ENCODE measurements around the gene RBFA. TPM values are rescaled to one million over a fixed set of nuclear protein-coding genes. Genes with fewer than 3 reads are reported as not detected.

RBFA gene
- total and polyA plus RNA-seq, 2 experiments from 2014 or later = 33.8 to 43.3 TPM

- TF ChIP-seq CTCF (conservative IDR thresholded peaks at IDR 0.05; ENCODE audit: low read depth in 2 of 2) (no peak), ZNF462 (CRISPR knock-in tag; IDR thresholded peaks at IDR 0.05) (no peak), NANOG (IDR thresholded peaks at IDR 0.05; ENCODE audit: borderline replicate concordance) (no peak), EZH2phosphoT487 (IDR thresholded peaks at IDR 0.05; ENCODE audit: unreplicated experiment) (no peak), JUNB (IDR thresholded peaks at IDR 0.05; ENCODE audit: unreplicated experiment) (no peak), ZNF331 (CRISPR knock-in tag; IDR thresholded peaks at IDR 0.05; ENCODE audit: low read depth) (no peak), ETS1 (IDR thresholded peaks at IDR 0.05) (no peak), ZNF114 (CRISPR knock-in tag; IDR thresholded peaks at IDR 0.05) (no peak), REST (IDR thresholded peaks at IDR 0.05; ENCODE audit: unreplicated experiment) (no peak), POLR2AphosphoS5 (IDR thresholded peaks at IDR 0.05; ENCODE audit: low read depth) (no peak), EZH2 (IDR thresholded peaks at IDR 0.05; ENCODE audit: low read depth, unreplicated experiment) (no peak), STAT1 (IDR thresholded peaks at IDR 0.05; ENCODE audit: unreplicated experiment) (no peak), CREB1 (CRISPR knock-in tag; IDR thresholded peaks at IDR 0.05; ENCODE audit: low read depth) (no peak)
- Histone ChIP-seq H2AFZ (no peak overlapping the region), H3K4me2 (no peak overlapping the region), H3K36me3 (ENCODE audit: insufficient read depth) (no peaks in the 10 kb centered on the region), H3K4me1 (ENCODE audit: insufficient read depth) (no peaks in the 10 kb centered on the region), H4K20me1 (replicated peaks; ENCODE audit: insufficient read depth) (no peaks in the 10 kb centered on the region), H3F3A (replicated peaks; ENCODE audit: low read depth) (no peaks in the 10 kb centered on the region), H3K9me2 (ENCODE audit: insufficient read depth) (no peaks in the 10 kb centered on the region), H3K27ac (ENCODE audit: low read depth) (no peak overlapping the region), H3K27me3 (ENCODE audit: insufficient read depth) (no peaks in the 10 kb centered on the region), H3K79me2 (replicated peaks; ENCODE audit: insufficient read depth) (no peaks in the 10 kb centered on the region), H3K4me3 (no peak overlapping the region)
- Mint-ChIP-seq H3K9me3 (peaks cover 8% of the 10 kb centered on the region), H3K27me3 (ENCODE audit: insufficient read depth, low read depth, poor library complexity) (peaks cover 3% of the 10 kb centered on the region), H3K36me3 (ENCODE audit: low read depth) (no peaks in the 10 kb centered on the region; the same call in 2 of the 3 replicates), H3K4me3 (no peak overlapping the region), H3K4me1 (no peaks in the 10 kb centered on the region), H3K27ac (no peak overlapping the region)
- ATAC-seq (no peak), DNase-seq (ENCODE audit: low spot score) (no peak)
Measured at GRCh38 chr18:80067897-80068296, 33.7 kb downstream of the RBFA start.
